WTC11 (cell line): ENCODE data around the gene EHD2. TPM values are rescaled to one million over a fixed set of nuclear protein-coding genes. Genes with fewer than 3 reads are reported as not detected.
"Not testable (repeated sequence)": the region's sequence is repeated elsewhere in the genome, so short reads cannot be mapped to it uniquely, and the experiment has no call there.

Experiments
- ATAC-seq: fragments of 200-7000 bp; cut with Tn5 transposase; 2 replicates; pipeline ENCODE4 v1.10.0; 2021; ENCODE audit warnings: mild to moderate bottlenecking, moderate library complexity
- CTCF ChIA-PET: fragments of 300-600 bp; sonication (Branson Sonifier 250); formaldehyde crosslinking; loops from one replicate; lab custom pipeline; 2021; ENCODE audit warnings: antibody characterized with exemption; lab: Charles Lee
- POLR2A ChIA-PET: fragments of 350-600 bp; sonication (Branson Sonifier 250); formaldehyde crosslinking; loops from one replicate; lab custom pipeline; 2021; ENCODE audit warnings: antibody characterized with exemption; lab: Charles Lee
- DNase-seq: peaks from one replicate; pipeline ENCODE4 v3.0.0; 2021; ENCODE audit warnings: low spot score
- H3K27ac Mint-ChIP-seq: 2 replicates; pipeline ENCODE4 v1.8.0; 2021; ENCODE audit warnings: mixed read lengths
- H3K27me3 Mint-ChIP-seq: 2 replicates; pipeline ENCODE4 v1.8.0; 2021; ENCODE audit warnings: low read depth, mild to moderate bottlenecking, moderate library complexity, mixed read lengths
- H3K36me3 Mint-ChIP-seq: 2 replicates; pipeline ENCODE4 v1.8.0; 2021; ENCODE audit warnings: mixed read lengths
- H3K4me1 Mint-ChIP-seq: 2 replicates; pipeline ENCODE4 v1.8.0; 2022; ENCODE audit warnings: mixed read lengths
- H3K4me3 Mint-ChIP-seq: 2 replicates; pipeline ENCODE4 v1.8.0; 2021; ENCODE audit warnings: mild to moderate bottlenecking, moderate library complexity, mixed read lengths
- H3K9me3 Mint-ChIP-seq: 2 replicates; pipeline ENCODE4 v1.8.0; 2021; ENCODE audit warnings: mixed read lengths
- CBFB ChIP-seq: sonication (generic); formaldehyde crosslinking; IDR thresholded peaks from 2 replicates; pipeline ENCODE4 v1.8.1; 2022; ENCODE audit warnings: mild to moderate bottlenecking, low read depth, missing genetic modification reagents
- E2F1 ChIP-seq: sonication (generic); formaldehyde crosslinking; IDR thresholded peaks from 2 replicates; pipeline ENCODE4 v1.8.0; 2022; ENCODE audit warnings: mild to moderate bottlenecking, missing genetic modification reagents
- E2F4 ChIP-seq: sonication (generic); formaldehyde crosslinking; IDR thresholded peaks from 2 replicates; pipeline ENCODE4 v1.8.1; 2022; ENCODE audit warnings: low read depth, mild to moderate bottlenecking, moderate library complexity, missing genetic modification reagents, borderline replicate concordance
- EMX1 ChIP-seq: fragments of 250-450 bp; sonication (Bioruptor Pico); IDR thresholded peaks from 2 replicates; pipeline ENCODE4 v1.8.0; 2021; ENCODE audit warnings: mild to moderate bottlenecking
- ERG ChIP-seq: fragments of 250-450 bp; sonication (Bioruptor Pico); IDR thresholded peaks from 2 replicates; pipeline ENCODE4 v1.8.0; 2021; ENCODE audit warnings: mild to moderate bottlenecking
- ETV6 ChIP-seq: sonication (generic); formaldehyde crosslinking; IDR thresholded peaks from 2 replicates; pipeline ENCODE4 v1.8.1; 2022; ENCODE audit warnings: mild to moderate bottlenecking, missing genetic modification reagents
- FOXP4 ChIP-seq: sonication (generic); formaldehyde crosslinking; IDR thresholded peaks from 2 replicates; pipeline ENCODE4 v1.8.0; 2022; ENCODE audit warnings: mild to moderate bottlenecking, missing genetic modification reagents
- MXD4 ChIP-seq: fragments of 250-450 bp; sonication (Bioruptor Pico); IDR thresholded peaks from 2 replicates; pipeline ENCODE4 v1.8.0; 2021; ENCODE audit warnings: mild to moderate bottlenecking, moderate library complexity, borderline replicate concordance
- MYBL2 ChIP-seq: sonication (generic); formaldehyde crosslinking; IDR thresholded peaks from 2 replicates; pipeline ENCODE4 v1.8.1; 2023; ENCODE audit warnings: mild to moderate bottlenecking, moderate library complexity, missing genetic modification reagents
- NR2C2 ChIP-seq: sonication (generic); formaldehyde crosslinking; IDR thresholded peaks from 2 replicates; pipeline ENCODE4 v1.8.0; 2022; ENCODE audit warnings: mild to moderate bottlenecking, missing genetic modification reagents
- SMAD4 ChIP-seq: sonication (generic); formaldehyde crosslinking; IDR thresholded peaks from 2 replicates; pipeline ENCODE4 v1.8.0; 2022; ENCODE audit warnings: mild to moderate bottlenecking, missing genetic modification reagents
- STAT6 ChIP-seq: sonication (generic); formaldehyde crosslinking; conservative IDR thresholded peaks from 2 replicates; pipeline ENCODE4 v1.8.1; 2023; ENCODE audit warnings: mild to moderate bottlenecking, low read depth, missing genetic modification reagents, moderate library complexity
- USF2 ChIP-seq: sonication (generic); formaldehyde crosslinking; IDR thresholded peaks from 2 replicates; pipeline ENCODE4 v1.8.1; 2023; ENCODE audit warnings: mild to moderate bottlenecking, missing genetic modification reagents, moderate library complexity
- ZNF138 ChIP-seq: sonication (generic); formaldehyde crosslinking; conservative IDR thresholded peaks from 2 replicates; pipeline ENCODE4 v1.8.1; 2022; ENCODE audit warnings: mild to moderate bottlenecking, moderate library complexity, missing genetic modification reagents
- ZNF423 ChIP-seq: fragments of 250-450 bp; sonication (Bioruptor Pico); IDR thresholded peaks from 2 replicates; pipeline ENCODE4 v2.1.2; 2022; ENCODE audit warnings: mild to moderate bottlenecking, moderate library complexity
- ZNF512 ChIP-seq: sonication (generic); formaldehyde crosslinking; IDR thresholded peaks from 2 replicates; pipeline ENCODE4 v1.8.1; 2022; ENCODE audit warnings: missing genetic modification reagents, borderline replicate concordance
- ZNF532 ChIP-seq: fragments of 250-450 bp; sonication (Bioruptor Pico); IDR thresholded peaks from 2 replicates; pipeline ENCODE4 v1.9.0; 2021; ENCODE audit warnings: mild to moderate bottlenecking, borderline replicate concordance
- ZNF671 ChIP-seq: fragments of 250-450 bp; sonication (Bioruptor Pico); IDR thresholded peaks from 2 replicates; pipeline ENCODE4 v1.8.0; 2021; ENCODE audit warnings: mild to moderate bottlenecking
- total RNA-seq: library from RNA; stranded (reverse); gene quantifications from 3 replicates; pipeline ENCODE4 v1.2.3, GENCODE V29; 2021

Gene EHD2
- total RNA-seq, 1 experiment from 2014 or later: 11.8 TPM

GRCh38 chr19:47786566-47786965 lies 73.3 kb downstream of the EHD2 start:
- Mint-ChIP-seq H3K4me1 (peaks cover 12% of the 10 kb centered on the region), H3K9me3 (no peaks in the 10 kb centered on the region), H3K27ac (peak overlapping the region; percentile 74), H3K36me3 (peaks cover 39% of the 10 kb centered on the region), H3K4me3 (no peak overlapping the region), H3K27me3 (no peaks in the 10 kb centered on the region)
- ATAC-seq (no peak), DNase-seq (no peak)
- ChIA-PET POLR2A (interaction anchor here (0.6 kb wide), 1 partner anchor 9 kb away, joined by 4 read pairs; no protein-coding TSS in a partner anchor), CTCF (interaction anchor here (1.1 to 7.5 kb wide), 2 partner anchors 21 to 83 kb away, joined by 3 to 368 read pairs; no protein-coding TSS in a partner anchor)
- TF ChIP-seq ZNF423 (no peak), SMAD4 (no peak), ZNF671 (CRISPR knock-in tag) (no peak), ZNF532 (CRISPR knock-in tag) (no peak), MXD4 (CRISPR knock-in tag) (no peak), STAT6 (CRISPR knock-in tag) (no peak), ZNF512 (CRISPR knock-in tag) (no peak), ETV6 (CRISPR knock-in tag) (no peak), USF2 (no peak), E2F4 (CRISPR knock-in tag) (no peak), ZNF138 (CRISPR knock-in tag) (no peak), CBFB (CRISPR knock-in tag) (no peak), ERG (CRISPR knock-in tag) (no peak), E2F1 (CRISPR knock-in tag) (no peak), EMX1 (CRISPR knock-in tag) (no peak), FOXP4 (CRISPR knock-in tag) (no peak), MYBL2 (CRISPR knock-in tag) (no peak), NR2C2 (CRISPR knock-in tag) (no peak)

- CTCF ChIA-PET: interaction anchor here (1.1 to 7.5 kb wide), 6 partner anchors 22 to 82 kb away, joined by 3 to 368 read pairs (median 7); partner anchors contain the start of gene EHD2
- H3K27me3 Mint-ChIP-seq: not testable (repeated sequence)
Measured at GRCh38 chr19:47787307-47787706, 74.1 kb downstream of the EHD2 start.

More at GRCh38 chr19:47787307-47787706, 74.1 kb downstream of the EHD2 start:
- DNase-seq, H3K27ac Mint-ChIP-seq, H3K4me3 Mint-ChIP-seq, ATAC-seq, H3K9me3 Mint-ChIP-seq: not testable (repeated sequence)
- peaks cover 10% of the 10 kb centered on the region for H3K4me1 Mint-ChIP-seq
- peaks cover 32% of the 10 kb centered on the region for H3K36me3 Mint-ChIP-seq
- POLR2A ChIA-PET: interaction anchor here (0.6 to 1.9 kb wide), 3 partner anchors 8 to 28 kb away, joined by 3 to 8 read pairs (median 5); no protein-coding TSS in a partner anchor
